H1 (cell line): ENCODE results near the gene GPC6. TPM values are rescaled to one million over a fixed set of nuclear protein-coding genes. Genes with fewer than 3 reads are reported as not detected.

Experiments
- CHD7 ChIP-seq: fragments of 300-600 bp; sonication (generic); IDR thresholded peaks from 2 replicates; pipeline ENCODE4 v1.7.1; 2012; ENCODE audit warnings: low read length, moderate library complexity, mild to moderate bottlenecking, inconsistent platforms; ENCODE audit not compliant: insufficient replicate concordance
- EZH2 ChIP-seq: fragments of 200-600 bp; sonication (generic); IDR thresholded peaks from 2 replicates; pipeline ENCODE4 v1.7.1; 2012; ENCODE audit warnings: low read depth, mild to moderate bottlenecking, moderate library complexity, low read length, inconsistent platforms; ENCODE audit not compliant: severe bottlenecking
- HDAC2 ChIP-seq, 2 experiments: fragments of 300-600 bp in 1 of 2; sonication (generic) in 1 of 2; IDR thresholded peaks; 2 replicates each; pipeline ENCODE4 v1.6.1; 2011 to 2012; ENCODE audit warnings: low read depth in 2 of 2, low read length in 2 of 2, mild to moderate bottlenecking in 2 of 2, moderate library complexity in 2 of 2, borderline replicate concordance in 1 of 2, inconsistent platforms in 1 of 2
- NANOG ChIP-seq: IDR thresholded peaks from 2 replicates; pipeline ENCODE4 v1.6.1; 2011; ENCODE audit warnings: low read length, low read depth, mild to moderate bottlenecking, inconsistent platforms; ENCODE audit not compliant: insufficient read depth, poor library complexity, severe bottlenecking
- SUZ12 ChIP-seq: fragments of 200-600 bp; sonication (generic); IDR thresholded peaks from 2 replicates; pipeline ENCODE4 v1.6.1; 2012; ENCODE audit warnings: mild to moderate bottlenecking, inconsistent platforms, low read length, moderate library complexity, mixed read lengths
- polyA plus RNA-seq, 7 experiments: library from polyadenylated mRNA; depleted of rRNA in 3 of 7; stranded (reverse) in 5 of 7; unstranded in 2 of 7; fragments of >200 nt in 5 of 7; fragments of 200-250 nt in 2 of 7; gene quantifications; 1 replicate in 5 of 7; 2 replicates in 1 of 7; 4 replicates in 1 of 7; pipeline versions ENCODE4 v1.2.1 to v1.2.3, GENCODE V29; 2011 to 2013; ENCODE audit warnings: missing spikeins in 2 of 7, mixed read lengths in 2 of 7
- total RNA-seq: library from RNA; stranded (reverse); fragmentation: NEBNext Ultra II Directional; extraction: Animal tissue kit (Norgen Biotek cat#: 25700); gene quantifications from 2 replicates; pipeline ENCODE4 v1.2.1, GENCODE V29; 2021
- TF ChIP-seq, protein P1 (sequence below): IDR thresholded peaks from 2 replicates; pipeline ENCODE4 v1.6.1; 2011; ENCODE audit warnings: low read depth, mild to moderate bottlenecking, low read length; ENCODE audit not compliant: insufficient read depth

Gene GPC6
- total and polyA plus RNA-seq, 2 of the 8 experiments (the other 6 are each of a cell fraction or from before 2014, with no cell fraction given), result 5.4 to 12.0 TPM

- TF ChIP-seq CHD7, result no peak
- TF ChIP-seq HDAC2 (IDR thresholded peaks at IDR 0.05; ENCODE audit: borderline replicate concordance in 1 of 2, low read depth in 2 of 2, low read length in 2 of 2), result no peak
- TF ChIP-seq SUZ12, result no peak
- TF ChIP-seq, protein P1, sequence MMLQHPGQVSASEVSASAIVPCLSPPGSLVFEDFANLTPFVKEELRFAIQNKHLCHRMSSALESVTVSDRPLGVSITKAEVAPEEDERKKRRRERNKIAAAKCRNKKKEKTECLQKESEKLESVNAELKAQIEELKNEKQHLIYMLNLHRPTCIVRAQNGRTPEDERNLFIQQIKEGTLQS, result no peak
- no peak for TF ChIP-seq NANOG
- TF ChIP-seq EZH2, result no peak
These were observed 505.6 kb downstream of the GPC6 start (continued) for GRCh38 chr13:93732186-93732585.
